Activated naive CD4-positive, alpha-beta T cell treated with anti-CD3 and anti-CD28 coated beads, Interleukin-2, amount 50 U/mL, for 24 hours (primary cell): ENCODE results near the gene PSMC6.
A peak's percentile ranks its signal among the peaks of the same experiment; 100 is the strongest.
"Not testable (repeated sequence)": the region's sequence is repeated elsewhere in the genome, so short reads cannot be mapped to it uniquely, and the experiment has no call there.

Experiments
- H3K27ac Mint-ChIP-seq: one replicate; pipeline ENCODE4 v1.8.0; 2021; ENCODE audit warnings: mild to moderate bottlenecking, mixed read lengths
- H3K27me3 Mint-ChIP-seq: one replicate; pipeline ENCODE4 v1.8.0; 2021; ENCODE audit warnings: mixed read lengths
- H3K36me3 Mint-ChIP-seq: one replicate; pipeline ENCODE4 v1.8.0; 2021; ENCODE audit warnings: mixed read lengths
- H3K4me1 Mint-ChIP-seq: one replicate; pipeline ENCODE4 v1.8.0; 2021; ENCODE audit warnings: mixed read lengths
- H3K4me3 Mint-ChIP-seq: one replicate; pipeline ENCODE4 v1.8.0; 2021; ENCODE audit warnings: mild to moderate bottlenecking, mixed read lengths
- H3K9me3 Mint-ChIP-seq: one replicate; pipeline ENCODE4 v1.8.0; 2021; ENCODE audit warnings: mixed read lengths

Gene PSMC6

GRCh38 chr14:52738409-52738808, 31.4 kb downstream of the PSMC6 start:
- no peaks in the 10 kb centered on the region for H3K27me3 Mint-ChIP-seq
- H3K27ac Mint-ChIP-seq: peak overlapping the region; percentile 47
- peaks cover 84% of the 10 kb centered on the region for H3K4me1 Mint-ChIP-seq
- H3K36me3 Mint-ChIP-seq: peaks cover 27% of the 10 kb centered on the region
- no peak overlapping the region for H3K4me3 Mint-ChIP-seq
- H3K9me3 Mint-ChIP-seq: no peaks in the 10 kb centered on the region

- Mint-ChIP-seq H3K4me1 (peaks cover 83% of the 10 kb centered on the region), H3K27me3 (no peaks in the 10 kb centered on the region), H3K27ac (peak overlapping the region; percentile 59), H3K9me3 (no peaks in the 10 kb centered on the region), H3K4me3 (no peak overlapping the region), H3K36me3 (peaks cover 20% of the 10 kb centered on the region)
Observed at GRCh38 chr14:52740751-52741150, 33.8 kb downstream of the PSMC6 start.

GRCh38 chr14:52741865-52742264, 34.9 kb downstream of the PSMC6 start:
- Mint-ChIP-seq H3K4me1 (peaks cover 80% of the 10 kb centered on the region), H3K9me3 (no peaks in the 10 kb centered on the region), H3K27me3 (no peaks in the 10 kb centered on the region), H3K27ac (peak overlapping the region; percentile 93), H3K36me3 (peaks cover 20% of the 10 kb centered on the region), H3K4me3 (peak overlapping the region; percentile 84)

GRCh38 chr14:52748647-52749292, 41.8 kb downstream of the PSMC6 start:
- peaks cover 51% of the 10 kb centered on the region for H3K4me1 Mint-ChIP-seq
- H3K4me3 Mint-ChIP-seq: no peak overlapping the region
- no peaks in the 10 kb centered on the region for H3K9me3 Mint-ChIP-seq
- H3K36me3 Mint-ChIP-seq: peaks cover 10% of the 10 kb centered on the region
- no peaks in the 10 kb centered on the region for H3K27me3 Mint-ChIP-seq
- H3K27ac Mint-ChIP-seq: no peak overlapping the region

- Mint-ChIP-seq H3K36me3 (peaks cover 3% of the 10 kb centered on the region), H3K9me3 (no peaks in the 10 kb centered on the region), H3K27me3 (no peaks in the 10 kb centered on the region), H3K4me3 (no peak overlapping the region), H3K27ac (no peak overlapping the region), H3K4me1 (peaks cover 4% of the 10 kb centered on the region)
Observed at GRCh38 chr14:52755607-52756316, 48.8 kb downstream of the PSMC6 start.

- Mint-ChIP-seq H3K4me3 (no peak overlapping the region), H3K36me3 (peaks cover 12% of the 10 kb centered on the region), H3K27me3 (no peaks in the 10 kb centered on the region), H3K9me3 (no peaks in the 10 kb centered on the region), H3K27ac (no peak overlapping the region), H3K4me1 (peaks cover 16% of the 10 kb centered on the region)
Observed at GRCh38 chr14:52759145-52759544, 52.1 kb downstream of the PSMC6 start.

- H3K36me3 Mint-ChIP-seq: peaks cover 14% of the 10 kb centered on the region
- H3K9me3 Mint-ChIP-seq, H3K27ac Mint-ChIP-seq, H3K4me3 Mint-ChIP-seq, H3K27me3 Mint-ChIP-seq: not testable (repeated sequence)
- H3K4me1 Mint-ChIP-seq: peaks cover 23% of the 10 kb centered on the region
Observed at GRCh38 chr14:52762923-52763322, 55.9 kb downstream of the PSMC6 start.

- Mint-ChIP-seq H3K4me3 (no peak overlapping the region), H3K27ac (peak overlapping the region; percentile 15), H3K36me3 (peaks cover 20% of the 10 kb centered on the region), H3K4me1 (peaks cover 40% of the 10 kb centered on the region), H3K9me3 (no peaks in the 10 kb centered on the region), H3K27me3 (no peaks in the 10 kb centered on the region)
Observed at GRCh38 chr14:52767058-52767833, 60.2 kb downstream of the PSMC6 start.

- H3K36me3 Mint-ChIP-seq: peaks cover 12% of the 10 kb centered on the region
- no peaks in the 10 kb centered on the region for H3K9me3 Mint-ChIP-seq
- peak overlapping the region; percentile 85 for H3K27ac Mint-ChIP-seq
- H3K4me1 Mint-ChIP-seq: peaks cover 26% of the 10 kb centered on the region
- H3K27me3 Mint-ChIP-seq: no peaks in the 10 kb centered on the region
- H3K4me3 Mint-ChIP-seq: no peak overlapping the region
Observed at GRCh38 chr14:52769887-52770286, 62.9 kb downstream of the PSMC6 start.

- no peak overlapping the region for H3K4me3 Mint-ChIP-seq
- H3K4me1 Mint-ChIP-seq: peaks cover 5% of the 10 kb centered on the region
- no peaks in the 10 kb centered on the region for H3K9me3 Mint-ChIP-seq
- no peaks in the 10 kb centered on the region for H3K27me3 Mint-ChIP-seq
- H3K27ac Mint-ChIP-seq: peak overlapping the region; percentile 8
- H3K36me3 Mint-ChIP-seq: peaks cover 2% of the 10 kb centered on the region
Observed at GRCh38 chr14:52776816-52777215, 69.8 kb downstream of the PSMC6 start.
